HTERT RPE-1 (cell line): ENCODE measurements around the gene LRRN3.

ENCODE experiments used
- in situ Hi-C: fragments of 300-500 bp; cut with MboI; formaldehyde crosslinking; loops from 4 replicates; pipeline ENCODE4 v1.14.3; 2020; ENCODE audit warnings: low sequenced_read_pairs

LRRN3 gene

DNA sequence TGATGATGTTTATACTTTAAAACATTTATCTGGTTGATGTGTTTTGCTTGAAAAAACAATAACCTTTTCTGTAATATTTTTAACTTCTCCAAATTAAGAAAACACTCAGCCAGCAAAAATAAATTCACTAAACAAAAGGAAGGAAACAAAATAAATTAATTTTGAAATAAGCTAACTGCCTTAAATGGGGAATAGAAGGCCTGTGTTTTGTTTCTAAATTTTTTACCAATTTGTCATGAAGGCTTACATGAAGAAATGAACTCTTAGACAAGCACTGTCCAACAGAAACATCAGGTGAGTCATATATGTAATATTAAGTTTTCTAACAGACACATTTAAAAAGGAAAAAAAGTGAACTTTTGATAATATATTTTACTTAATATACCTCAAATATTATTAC is 68.5 kb downstream of the LRRN3 start:
- in situ Hi-C loops = no loop called here

- in situ Hi-C loops = no loop called here
Observed at GRCh38 chr7:111160297-111160696, 69.4 kb downstream of the LRRN3 start.

GRCh38 chr7:111162692-111163091 is 71.8 kb downstream of the LRRN3 start:
- in situ Hi-C loops = no loop called here

DNA sequence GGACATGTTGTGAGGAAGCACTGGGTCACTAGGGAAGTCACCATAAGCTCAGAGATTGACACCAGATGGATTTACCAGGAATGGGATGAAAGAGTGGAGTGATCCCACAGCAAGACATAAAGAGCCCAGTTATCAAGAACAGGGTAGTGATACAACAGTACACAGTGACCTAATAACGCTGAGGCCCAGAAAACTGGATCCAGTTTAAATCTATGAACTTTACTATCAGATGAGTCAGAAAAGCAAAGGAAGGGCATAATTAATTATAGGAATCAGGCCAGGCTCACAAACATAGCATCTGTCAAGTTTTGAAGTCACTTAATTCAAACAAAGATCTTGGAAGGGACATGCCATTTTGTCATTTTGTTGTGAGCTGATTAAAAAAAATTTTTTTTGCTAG is 73.5 kb downstream of the LRRN3 start:
- in situ Hi-C loops = no loop called here

GRCh38 chr7:111168182-111168581 is 77.3 kb downstream of the LRRN3 start:
- in situ Hi-C loops = no loop called here

GRCh38 chr7:111172564-111173257 is 81.8 kb downstream of the LRRN3 start:
- in situ Hi-C loops = no loop called here

DNA sequence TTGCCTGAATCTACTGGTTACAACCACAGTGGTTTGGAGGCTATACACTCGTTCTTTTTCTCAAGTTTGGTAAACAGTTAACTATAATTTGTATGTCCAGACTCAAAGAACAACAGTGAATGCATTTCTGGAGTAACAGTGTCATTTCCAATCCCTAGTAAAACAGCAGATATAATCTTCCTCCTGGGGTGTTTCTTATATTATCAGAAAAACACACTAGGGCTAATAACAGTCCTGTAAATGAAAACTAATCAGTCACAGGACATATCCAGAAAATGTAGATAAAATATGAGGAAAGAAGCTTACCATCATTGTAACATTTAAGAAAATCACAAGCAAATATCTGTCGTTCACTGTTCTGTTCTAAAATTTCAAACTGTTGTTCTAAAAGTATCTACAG is 82.6 kb downstream of the LRRN3 start:
- in situ Hi-C loops = no loop called here

DNA sequence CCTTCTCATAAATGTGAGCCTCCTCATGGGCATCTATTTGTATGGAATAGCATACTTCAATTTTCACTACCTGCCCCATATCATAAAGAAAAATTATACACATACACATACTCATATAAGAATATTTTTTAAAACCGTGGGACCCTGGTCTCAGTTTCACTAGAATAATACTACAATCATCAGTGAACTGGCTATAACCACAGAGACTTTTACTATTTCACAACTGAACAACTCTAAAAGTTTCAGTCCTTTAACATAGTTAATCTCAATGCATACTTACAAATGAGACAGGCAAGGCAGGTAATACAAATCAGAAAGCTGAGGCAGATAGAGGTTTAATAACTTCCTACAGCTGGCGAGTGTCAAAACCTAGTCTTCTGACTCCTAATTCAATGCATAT is 83.1 kb downstream of the LRRN3 start:
- in situ Hi-C loops = no loop called here

DNA sequence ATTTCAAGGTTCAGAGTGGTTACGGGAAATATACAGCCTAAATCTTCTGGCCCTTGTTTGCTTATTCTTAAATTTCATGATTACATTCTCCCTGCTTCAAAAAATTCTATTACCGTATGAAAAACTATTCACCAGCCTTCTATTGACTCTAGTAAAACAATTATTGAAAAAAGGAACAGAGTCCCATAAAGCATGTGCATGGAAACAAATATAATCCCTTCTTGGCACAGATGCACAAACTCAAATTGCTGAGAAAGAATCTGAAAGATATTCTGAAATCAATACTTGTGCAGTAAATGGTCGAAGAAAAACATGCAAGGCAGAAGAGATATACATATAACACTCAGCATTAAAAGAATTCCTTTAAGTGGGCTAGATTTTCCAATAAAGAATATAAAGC is 83.6 kb downstream of the LRRN3 start:
- in situ Hi-C loops = no loop called here
